ENCODE data around the gene TRMT10B. TPM values are rescaled to one million over a fixed set of nuclear protein-coding genes. Genes with fewer than 3 reads are reported as not detected.

TRMT10B gene
- total and polyA plus RNA-seq, 2 of the 13 experiments (the other 11 are each of a cell fraction or from before 2014, with no cell fraction given), result 3.1 to 3.9 TPM

DNA sequence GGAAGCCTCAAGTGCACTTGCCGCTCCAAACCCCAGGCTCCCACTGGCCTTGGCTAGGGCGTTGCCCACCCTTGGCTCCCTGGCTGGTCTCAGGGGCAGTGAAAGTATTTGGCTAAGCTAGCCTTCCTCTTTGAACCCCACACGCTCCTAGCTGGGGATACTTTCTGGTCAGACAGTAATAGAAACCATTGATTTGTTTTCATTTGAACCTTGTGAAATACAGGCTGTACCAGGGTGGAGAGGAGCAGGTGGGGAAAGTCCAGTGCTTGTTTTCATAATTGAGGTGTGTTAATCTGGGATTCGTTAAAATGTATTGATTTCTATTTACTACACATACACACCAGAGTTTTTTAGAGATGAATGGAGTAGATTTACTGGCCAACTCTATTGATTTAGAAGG, 45.9 kb upstream of the TRMT10B start:
- ChIA-PET CTCF (ENCODE audit: low intra/inter-chr PET ratio, low total read pairs) (no interaction called here), POLR2A (no interaction called here)
- DNase-seq (ENCODE audit: low spot score) (no peak), ATAC-seq (no peak), FAIRE-seq (no peak)
- Histone ChIP-seq H3K9ac (ENCODE audit: insufficient read depth, low read depth, low read length) (no peak overlapping the region), H2AFZ (ENCODE audit: low read length) (no peak overlapping the region), H3K79me2 (ENCODE audit: insufficient read depth, low read length) (no peaks in the 10 kb centered on the region), H3K9me3 (ENCODE audit: low read length) (no peaks in the 10 kb centered on the region), H3K27ac (ENCODE audit: extremely low read length, insufficient read depth, low read length) (no peak overlapping the region), H3K4me3 (replicated peaks in 1 of 3; ENCODE audit: insufficient read depth in 1 of 3, low read depth in 2 of 3, low read length in 3 of 3) (no peak overlapping the region), H4K20me1 (ENCODE audit: insufficient read depth, low read length) (no peaks in the 10 kb centered on the region), H3K36me3 (replicated peaks in 1 of 2; ENCODE audit: control insufficient read depth in 1 of 2, insufficient read depth in 2 of 2, low read length in 2 of 2) (no peaks in the 10 kb centered on the region), H3K4me1 (ENCODE audit: insufficient read depth, low read length) (no peaks in the 10 kb centered on the region), H3K27me3 (ENCODE audit: control insufficient read depth in 1 of 2, insufficient read depth in 2 of 2, low read length in 2 of 2) (peaks cover 0 to 35% of the 10 kb centered on the region in 2 experiments; a peak in 2 of 5 replicates), H3K4me2 (ENCODE audit: low read depth, low read length) (no peak overlapping the region)
- in situ Hi-C loops (cut with HindIII; ENCODE audit: extremely low pct_ligation_motif_present, low pct_unique_long_range_greater_than_20kb), result no loop called here
- TF ChIP-seq ZFP41 (CRISPR knock-in tag; IDR thresholded peaks at IDR 0.05; ENCODE audit: borderline replicate concordance) (no peak), SETDB1 (CRISPR knock-in tag; IDR thresholded peaks at IDR 0.05; ENCODE audit: borderline replicate concordance) (no peak), ZNF512B (CRISPR knock-in tag; IDR thresholded peaks at IDR 0.05; ENCODE audit: borderline replicate concordance) (no peak), ZNF879 (CRISPR knock-in tag; IDR thresholded peaks at IDR 0.05) (no peak), ZNF547 (CRISPR knock-in tag; IDR thresholded peaks at IDR 0.05) (no peak), ZHX1 (CRISPR knock-in tag; IDR thresholded peaks at IDR 0.05; ENCODE audit: low read depth) (no peak), ZNF263 (CRISPR knock-in tag; IDR thresholded peaks at IDR 0.05) (no peak), ZNF674 (CRISPR knock-in tag; IDR thresholded peaks at IDR 0.05; ENCODE audit: low read depth) (no peak), ZSCAN25 (CRISPR knock-in tag; IDR thresholded peaks at IDR 0.05) (no peak), ZNF382 (CRISPR knock-in tag; IDR thresholded peaks at IDR 0.05; ENCODE audit: borderline replicate concordance) (no peak)
- TF ChIP-seq, protein P1, sequence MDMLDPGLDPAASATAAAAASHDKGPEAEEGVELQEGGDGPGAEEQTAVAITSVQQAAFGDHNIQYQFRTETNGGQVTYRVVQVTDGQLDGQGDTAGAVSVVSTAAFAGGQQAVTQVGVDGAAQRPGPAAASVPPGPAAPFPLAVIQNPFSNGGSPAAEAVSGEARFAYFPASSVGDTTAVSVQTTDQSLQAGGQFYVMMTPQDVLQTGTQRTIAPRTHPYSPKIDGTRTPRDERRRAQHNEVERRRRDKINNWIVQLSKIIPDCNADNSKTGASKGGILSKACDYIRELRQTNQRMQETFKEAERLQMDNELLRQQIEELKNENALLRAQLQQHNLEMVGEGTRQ (IDR thresholded peaks at IDR 0.05; ENCODE audit: low read depth, low read length), result no peak
- TF ChIP-seq, protein P1 (CRISPR knock-in tag; IDR thresholded peaks at IDR 0.05; ENCODE audit: borderline replicate concordance), result no peak
- WGBS (ENCODE audit: low lambda C conversion rate), result 19% methylated on average over 4 of the region's 4 CpGs
- no TSS peak for BruUV-seq (replicated peaks)
- intact Hi-C loops (cut with micrococcal nuclease; ENCODE audit: unreplicated experiment), result no loop called here
